HepG2 (cell line): ENCODE results near the gene RPS28. TPM values are rescaled to one million over a fixed set of nuclear protein-coding genes. Genes with fewer than 3 reads are reported as not detected.
A peak's percentile ranks its signal among the peaks of the same experiment; 100 is the strongest.

Experiments used
- CREBL2 ChIP-seq: sonication (generic); formaldehyde crosslinking; IDR thresholded peaks from 2 replicates; pipeline ENCODE4 v1.8.1; 2023; ENCODE audit warnings: missing genetic modification reagents, mild to moderate bottlenecking, borderline replicate concordance
- GTF2F1 ChIP-seq: fragments of 150-350 bp; IDR thresholded peaks from 2 replicates; pipeline ENCODE4 v1.6.1; 2014; ENCODE audit warnings: low read length
- HNF1B ChIP-seq: sonication (generic); formaldehyde crosslinking; IDR thresholded peaks from 2 replicates; pipeline ENCODE4 v1.5.1; 2020; ENCODE audit warnings: mild to moderate bottlenecking, moderate library complexity, missing genetic modification reagents
- HNRNPK ChIP-seq: fragments of 200-400 bp; formaldehyde crosslinking; IDR thresholded peaks from 2 replicates; pipeline ENCODE4 v1.6.1; 2018; ENCODE audit warnings: low read length, low read depth, moderate library complexity, mild to moderate bottlenecking; ENCODE audit not compliant: poor library complexity, severe bottlenecking
- HNRNPUL1 ChIP-seq: fragments of 200-400 bp; formaldehyde crosslinking; IDR thresholded peaks from 2 replicates; pipeline ENCODE4 v1.6.1; 2017; ENCODE audit warnings: low read depth, mild to moderate bottlenecking, low read length, moderate library complexity
- NFATC3 ChIP-seq: sonication (generic); formaldehyde crosslinking; IDR thresholded peaks from 2 replicates; pipeline ENCODE4 v1.5.1; 2020; ENCODE audit warnings: mild to moderate bottlenecking, missing genetic modification reagents
- NPAS2 ChIP-seq: sonication (generic); formaldehyde crosslinking; IDR thresholded peaks from 2 replicates; pipeline ENCODE4 v1.8.0; 2022; ENCODE audit warnings: mild to moderate bottlenecking, missing genetic modification reagents, borderline replicate concordance
- SIX4 ChIP-seq: sonication (generic); formaldehyde crosslinking; IDR thresholded peaks from 2 replicates; pipeline ENCODE4 v1.4.0; 2020; ENCODE audit warnings: missing genetic modification reagents
- SKIL ChIP-seq: sonication (generic); formaldehyde crosslinking; IDR thresholded peaks from 2 replicates; pipeline ENCODE4 v1.8.0; 2022; ENCODE audit warnings: missing genetic modification reagents, mild to moderate bottlenecking, moderate library complexity, borderline replicate concordance
- SRSF1 ChIP-seq: fragments of 200-400 bp; formaldehyde crosslinking; optimal IDR thresholded peaks from 2 replicates; pipeline ENCODE3; 2017; ENCODE audit warnings: mild to moderate bottlenecking, low read depth, low read length, moderate library complexity
- TARDBP ChIP-seq: sonication (generic); formaldehyde crosslinking; IDR thresholded peaks from 2 replicates; pipeline ENCODE4 v1.8.0; 2022; ENCODE audit warnings: mild to moderate bottlenecking, missing genetic modification reagents
- U2AF1 ChIP-seq: fragments of 200-400 bp; formaldehyde crosslinking; optimal IDR thresholded peaks from 2 replicates; pipeline ENCODE3; 2017; ENCODE audit warnings: mild to moderate bottlenecking, low read depth, low read length
- ZBTB4 ChIP-seq: sonication (generic); formaldehyde crosslinking; IDR thresholded peaks from 2 replicates; pipeline ENCODE4 v1.4.0; 2020; ENCODE audit warnings: missing genetic modification reagents, mild to moderate bottlenecking, borderline replicate concordance
- ZFP36L2 ChIP-seq: sonication (generic); formaldehyde crosslinking; IDR thresholded peaks from 2 replicates; pipeline ENCODE4 v1.4.0; 2020; ENCODE audit warnings: missing genetic modification reagents
- ZKSCAN5 ChIP-seq: sonication (generic); formaldehyde crosslinking; IDR thresholded peaks from 2 replicates; pipeline ENCODE4 v1.5.1; 2020; ENCODE audit warnings: mild to moderate bottlenecking, missing genetic modification reagents
- ZNF232 ChIP-seq: sonication (generic); formaldehyde crosslinking; IDR thresholded peaks from 2 replicates; pipeline ENCODE4 v1.4.0; 2020; ENCODE audit warnings: missing genetic modification reagents, borderline replicate concordance
- ZNF280B ChIP-seq: sonication (generic); formaldehyde crosslinking; IDR thresholded peaks from 2 replicates; pipeline ENCODE4 v1.5.0; 2020; ENCODE audit warnings: missing genetic modification reagents, mild to moderate bottlenecking, borderline replicate concordance
- ZNF329 ChIP-seq: sonication (generic); formaldehyde crosslinking; IDR thresholded peaks from 2 replicates; pipeline ENCODE4 v1.9.0; 2021; ENCODE audit warnings: low read depth, mild to moderate bottlenecking, missing genetic modification reagents
- ZNF614 ChIP-seq: IDR thresholded peaks from 2 replicates; pipeline ENCODE4 v1.6.1; 2018; ENCODE audit warnings: missing biosample characterization, missing genetic modification reagents, inconsistent platforms, borderline replicate concordance
- polyA plus RNA-seq, 8 experiments: library from polyadenylated mRNA; depleted of rRNA in 3 of 8; stranded (reverse) in 7 of 8; unstranded in 1 of 8; fragments of >200 nt; fragmentation: Illumina TruSeq in 4 of 8; extraction: Trizol in 4 of 8; gene quantifications; 2 replicates each; pipeline versions ENCODE4 v1.2.1 to v1.2.3, GENCODE V29; 2011 to 2016; ENCODE audit warnings: low read depth in 4 of 8, missing spikeins in 1 of 8, mixed read lengths in 1 of 8; ENCODE audit not compliant: insufficient read depth in 1 of 8
- total RNA-seq, 5 experiments: library from RNA; depleted of rRNA; stranded (reverse); fragments of >200 nt; fragmentation: Illumina TruSeq; extraction: Trizol; gene quantifications; 2 replicates each; pipeline ENCODE4 v1.2.3, GENCODE V29; 2016; ENCODE audit warnings: low read depth in 1 of 5

The RPS28 gene
- total and polyA plus RNA-seq, 2 of the 13 experiments (the other 11 are each of a cell fraction or from before 2014, with no cell fraction given) = 281 to 545 TPM

- no peak; the same call in 1 of the 2 replicates for TF ChIP-seq SKIL (CRISPR knock-in tag)
- TF ChIP-seq ZNF614 (CRISPR knock-in tag) = no peak
- peak; percentile 49; the same call in 1 of the 2 replicates for TF ChIP-seq ZNF280B (CRISPR knock-in tag)
- TF ChIP-seq NPAS2 (CRISPR knock-in tag) = no peak
- TF ChIP-seq GTF2F1 = 0 out of 2 replicates have a peak, but pooled peaks have one; percentile 84
- TF ChIP-seq HNRNPUL1 = no peak
- TF ChIP-seq ZBTB4 = peak; percentile 40; the same call in 1 of the 2 replicates
- TF ChIP-seq SRSF1 = peak; percentile 68
- peak; percentile 87 for TF ChIP-seq TARDBP (CRISPR knock-in tag)
- no peak for TF ChIP-seq CREBL2 (CRISPR knock-in tag)
- TF ChIP-seq ZNF232 = no peak
- no peak for TF ChIP-seq ZFP36L2 (CRISPR knock-in tag)
- no peak for TF ChIP-seq ZKSCAN5 (CRISPR knock-in tag)
- TF ChIP-seq SIX4 (CRISPR knock-in tag) = no peak
- no peak for TF ChIP-seq U2AF1
- TF ChIP-seq NFATC3 (CRISPR knock-in tag) = peak; percentile 28; the same call in 1 of the 2 replicates
- TF ChIP-seq HNRNPK = peak; percentile 87
- peak; percentile 86 for TF ChIP-seq HNF1B (CRISPR knock-in tag)
- 0 out of 2 replicates have a peak, but pooled peaks have one; percentile 28 for TF ChIP-seq ZNF329 (CRISPR knock-in tag)
Measured at GRCh38 chr19:8321067-8321985, at the start of gene RPS28, which contains the start of gene NDUFA7 (continued).
